GM12865 (cell line): ENCODE results near the gene KIAA0040.

ENCODE experiments used
- DNase-seq: peaks from one replicate; pipeline ENCODE4 v3.0.0; 2010; ENCODE audit warnings: low read depth
- H3K4me3 ChIP-seq: 2 replicates; pipeline ENCODE4 v1.5.1; 2011; ENCODE audit warnings: mild to moderate bottlenecking, low read depth, low read length, control low read depth
- CTCF ChIP-seq: IDR thresholded peaks from 2 replicates; pipeline ENCODE4 v1.5.1; 2011; ENCODE audit warnings: low read length, control low read depth, low read depth, inconsistent platforms; ENCODE audit not compliant: insufficient read depth; ENCODE audit errors: missing control alignments

KIAA0040 gene

GRCh38 chr1:175164751-175165150 lies 27.8 kb downstream of the KIAA0040 start:
- H3K4me3 ChIP-seq = no peak overlapping the region
- DNase-seq = no peak
- no peak for TF ChIP-seq CTCF

- H3K4me3 ChIP-seq = no peak overlapping the region
- TF ChIP-seq CTCF = no peak
- DNase-seq = no peak
Measured at GRCh38 chr1:175163702-175164101, 28.9 kb downstream of the KIAA0040 start.

- no peak overlapping the region for H3K4me3 ChIP-seq
- no peak for DNase-seq
- no peak for TF ChIP-seq CTCF
Measured at GRCh38 chr1:175162955-175163354, 29.6 kb downstream of the KIAA0040 start.

- DNase-seq = no peak
- TF ChIP-seq CTCF = no peak
- H3K4me3 ChIP-seq = no peak overlapping the region
Measured at GRCh38 chr1:175158170-175158591, 34.4 kb downstream of the KIAA0040 start.

- DNase-seq = no peak
- TF ChIP-seq CTCF = no peak
- H3K4me3 ChIP-seq = no peak overlapping the region
Measured at GRCh38 chr1:175157200-175157599, 35.4 kb downstream of the KIAA0040 start.

GRCh38 chr1:175155936-175156335 lies 36.6 kb downstream of the KIAA0040 start:
- no peak for TF ChIP-seq CTCF
- H3K4me3 ChIP-seq = no peak overlapping the region
- DNase-seq = no peak

- TF ChIP-seq CTCF = no peak
Measured at GRCh38 chr1:175155473-175155856, 37.1 kb downstream of the KIAA0040 start.

More at GRCh38 chr1:175155473-175155856, 37.1 kb downstream of the KIAA0040 start:
- no peak overlapping the region for H3K4me3 ChIP-seq
- peak; percentile 27 for DNase-seq
